ENCODE measurements around the gene ADGRG3. TPM values are rescaled to one million over a fixed set of nuclear protein-coding genes. Genes with fewer than 3 reads are reported as not detected.

ADGRG3 gene
- total and polyA plus RNA-seq, 2 of the 8 experiments (the other 6 are each of a cell fraction or from before 2014, with no cell fraction given): 0.28 to 0.98 TPM

GRCh38 chr16:57735755-57736418, 67.8 kb downstream of the ADGRG3 start, which contains the start of gene KATNB1:
KATNB1 (plus strand) TSS chr16:57735770; CDS start chr16:57737244, 1,474 bp downstream.
- Histone ChIP-seq H3K9me3 (ENCODE audit: insufficient read depth in 2 of 2, low read depth in 1 of 2, low read length in 1 of 2) (no peaks in the 10 kb centered on the region; a peak in 1 of 4 replicates), H3K4me2 (ENCODE audit: insufficient read depth in 1 of 2, low read depth in 2 of 2, low read length in 2 of 2) (peak within 1 kb of the TSS; percentile 78 to 95), H3K9ac (replicated peaks in 1 of 4; ENCODE audit: extremely low read depth in 1 of 4, low read depth in 3 of 4, low read length in 3 of 4) (peak within 1 kb of the TSS; percentile 46 to 98 (median 90)), H3K56ac (replicated peaks; ENCODE audit: insufficient read length, low read depth, low read length) (peak within 1 kb of the TSS; percentile 62), H2AK5ac (ENCODE audit: low read depth, low read length) (0 out of 2 replicates have a peak within 1 kb of the TSS, but pooled peaks have one; percentile 53), H3K79me1 (ENCODE audit: low read depth, low read length) (no peaks in the 10 kb centered on the region), H3K14ac (ENCODE audit: insufficient read length) (no peak within 1 kb of the TSS), H2BK12ac (ENCODE audit: low read depth, low read length) (peak within 1 kb of the TSS; percentile 39; the same call in 1 of the 2 replicates), H3K4me3 (ENCODE audit: extremely low read depth in 1 of 4, insufficient read depth in 2 of 4, low read depth in 3 of 4, low read length in 4 of 4) (peak within 1 kb of the TSS; percentile 73 to 93 (median 86)), H3K79me2 (ENCODE audit: control insufficient read depth in 1 of 2, insufficient read depth in 2 of 2, low read length in 2 of 2) (no peaks in the 10 kb centered on the region; a peak in 1 of 4 replicates), H3K23ac (ENCODE audit: insufficient read length) (no peak within 1 kb of the TSS), H3K27ac (ENCODE audit: low read depth, low read length) (peak within 1 kb of the TSS; percentile 89), H4K91ac (replicated peaks; ENCODE audit: insufficient read length, low read length) (no peak within 1 kb of the TSS), H4K5ac (ENCODE audit: insufficient read length, low read depth, low read length) (peak within 1 kb of the TSS; percentile 31), H3K23me2 (ENCODE audit: low read depth, low read length) (peaks cover 13% of the 10 kb centered on the region; the same call in 1 of the 2 replicates), H3K4ac (replicated peaks; ENCODE audit: insufficient read length, low read depth, low read length) (peak within 1 kb of the TSS; percentile 36), H2AFZ (ENCODE audit: low read length) (no peak within 1 kb of the TSS; the same call in 1 of the 2 replicates), H3K36me3 (ENCODE audit: control insufficient read depth in 2 of 4, insufficient read depth in 4 of 4, low read length in 3 of 4) (peaks cover 0 to 5% (median 0%) of the 10 kb centered on the region in 4 experiments; a peak in 3 of 8 replicates), H3K4me1 (replicated peaks in 1 of 4; ENCODE audit: control insufficient read depth in 3 of 4, insufficient read depth in 4 of 4, low read length in 3 of 4) (peaks cover 0 to 15% (median 4%) of the 10 kb centered on the region in 4 experiments; a peak in 6 of 7 replicates), H2BK120ac (replicated peaks; ENCODE audit: low read depth, low read length) (no peak within 1 kb of the TSS), H3K27me3 (replicated peaks in 1 of 4; ENCODE audit: control insufficient read depth in 3 of 4, extremely low read depth in 1 of 4, insufficient read depth in 3 of 4, low read length in 3 of 4) (no peaks in the 10 kb centered on the region; a peak in 1 of 7 replicates), H4K20me1 (replicated peaks in 1 of 2; ENCODE audit: control insufficient read depth in 1 of 2, insufficient read depth in 2 of 2, low read length in 2 of 2) (peaks cover 0 to 4% of the 10 kb centered on the region in 2 experiments), H2BK15ac (ENCODE audit: low read length) (no peak within 1 kb of the TSS), H4K8ac (ENCODE audit: extremely low read depth, insufficient read depth, low read length) (peak within 1 kb of the TSS; percentile 93), H2BK5ac (ENCODE audit: low read depth, low read length) (peak within 1 kb of the TSS; percentile 90), H2BK20ac (ENCODE audit: low read length) (no peak within 1 kb of the TSS), H3K18ac (ENCODE audit: extremely low read depth, low read length) (peak within 1 kb of the TSS; percentile 85)
- no peak for FAIRE-seq
- POLR2A ChIA-PET (ENCODE audit: partially characterized antibody): interaction anchor here (0.6 to 4.2 kb wide), 31 partner anchors 10 to 799 kb away, joined by 3 to 22 read pairs (median 4); partner anchors contain the start of genes ADGRG3, CCDC102A, MMP15 and USB1
- no peak for DNase-seq (ENCODE audit: low read depth in 1 of 2, low spot score in 2 of 2)
- WGBS, 2 experiments (ENCODE audit: extremely low coverage in 1 of 2, insufficient coverage in 1 of 2, insufficient read length in 1 of 2, insufficient replicate concordance in 2 of 2, low coverage in 1 of 2, low lambda C conversion rate in 2 of 2, missing lambda C conversion rate in 1 of 2): 7% methylated on average over 19 of the region's 35 CpGs; no CpG with 5 or more reads in 1 of the 2 experiments
- TF ChIP-seq POLR2AphosphoS5 (IDR thresholded peaks at IDR 0.05; ENCODE audit: low read depth, low read length): peak; percentile 73; the same call in 1 of the 2 replicates
- no peak for TF ChIP-seq JUN (IDR thresholded peaks at IDR 0.05; ENCODE audit: low read depth, low read length)
- TF ChIP-seq SIN3A (conservative IDR thresholded peaks at IDR 0.05 in 1 of 2, IDR thresholded peaks at IDR 0.05 in 1 of 2; ENCODE audit: low read depth in 1 of 2, low read length in 2 of 2): 0 out of 4 replicates have a peak, but pooled peaks of 1 of the 2 experiments have one; percentile 18
- no peak for TF ChIP-seq ATF2 (IDR thresholded peaks at IDR 0.05; ENCODE audit: low read length)
- peak; percentile 80 for TF ChIP-seq KDM4A (IDR thresholded peaks at IDR 0.05; ENCODE audit: low read depth, low read length, severe bottlenecking)
- 0 out of 2 replicates have a peak, but pooled peaks have one; percentile 50 for TF ChIP-seq TAF1 (IDR thresholded peaks at IDR 0.05; ENCODE audit: low read depth, low read length)
- TF ChIP-seq E2F6 (IDR thresholded peaks at IDR 0.05): peak; percentile 83
- TF ChIP-seq MAX (IDR thresholded peaks at IDR 0.05): peak; percentile 76
- CTCF ChIA-PET (ENCODE audit: partially characterized antibody): interaction anchor here (0.5 to 2.8 kb wide), 24 partner anchors 9 to 287 kb away, joined by 3 to 24 read pairs (median 3); partner anchors contain the start of gene KIFC3
